NOMO-1 (cell line): ENCODE measurements around the gene MX1.

ENCODE experiments used
- DNase-seq, 2 experiments: peaks; one replicate each; lab custom pipeline; 2025; ENCODE audit not compliant: unreplicated experiment in 2 of 2; lab: John Stamatoyannopoulos, UW

Gene MX1

GRCh38 chr21:41487082-41487481 is 61.0 kb downstream of the MX1 start:
- DNase-seq: no peak

DNA sequence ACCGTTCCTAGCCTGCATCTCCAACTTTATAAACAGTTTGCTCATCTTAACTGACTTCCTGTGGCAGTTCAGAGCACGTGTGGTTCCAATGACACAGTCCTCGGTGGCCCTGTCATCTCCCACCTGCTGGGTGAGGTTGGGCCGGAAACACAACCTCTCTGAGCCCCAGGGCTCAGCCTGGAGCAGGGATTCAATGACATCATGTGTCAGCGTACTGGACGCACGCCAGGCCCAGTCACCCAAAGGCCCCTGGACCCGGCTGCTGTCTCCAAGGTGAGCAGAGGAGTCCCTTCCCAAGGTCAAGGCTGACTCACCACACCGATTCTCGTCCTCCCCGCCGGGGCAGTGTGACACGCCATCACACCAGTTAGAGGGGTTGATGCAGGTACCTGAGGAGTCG is 62.0 kb downstream of the MX1 start:
- DNase-seq: no peak

DNA sequence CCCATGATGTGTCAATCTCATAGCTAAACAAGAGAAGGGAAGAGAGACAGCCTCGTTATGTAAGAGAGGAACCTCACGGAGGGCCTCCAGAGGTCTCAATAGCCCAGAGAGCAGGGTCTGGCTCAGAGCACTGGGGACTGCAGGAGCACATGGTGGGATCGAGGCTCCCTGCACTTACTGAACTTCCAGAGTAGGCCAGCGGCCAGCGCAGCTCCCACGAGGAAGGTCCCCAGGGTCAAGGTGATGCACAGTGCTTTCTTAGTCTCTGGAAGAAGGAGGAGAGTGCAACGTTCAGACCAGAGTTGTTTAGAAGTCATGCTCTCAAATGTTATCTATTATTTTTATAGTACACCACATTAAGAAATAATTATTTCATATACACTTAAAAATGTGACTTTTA is 63.3 kb downstream of the MX1 start:
- no peak for DNase-seq

DNA sequence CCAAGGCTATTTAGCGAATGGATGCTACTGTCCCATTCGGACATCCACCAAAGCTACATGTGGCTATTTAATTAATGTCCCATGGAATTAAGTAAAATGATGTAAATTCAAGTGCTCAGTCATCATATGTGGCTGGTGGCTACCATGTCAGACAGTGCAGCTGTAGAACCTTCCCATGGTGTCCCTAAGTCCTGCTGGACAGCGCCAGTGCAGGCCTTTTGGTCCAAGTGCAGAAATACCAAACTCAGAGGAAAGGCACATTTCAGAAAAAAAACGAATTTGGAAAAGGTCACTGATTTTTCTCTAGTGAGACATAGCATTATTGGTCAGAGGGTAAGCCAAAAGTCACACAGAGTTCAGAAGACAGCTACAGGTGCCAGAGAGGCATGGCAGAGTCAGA is 64.3 kb downstream of the MX1 start:
- no peak for DNase-seq

DNA sequence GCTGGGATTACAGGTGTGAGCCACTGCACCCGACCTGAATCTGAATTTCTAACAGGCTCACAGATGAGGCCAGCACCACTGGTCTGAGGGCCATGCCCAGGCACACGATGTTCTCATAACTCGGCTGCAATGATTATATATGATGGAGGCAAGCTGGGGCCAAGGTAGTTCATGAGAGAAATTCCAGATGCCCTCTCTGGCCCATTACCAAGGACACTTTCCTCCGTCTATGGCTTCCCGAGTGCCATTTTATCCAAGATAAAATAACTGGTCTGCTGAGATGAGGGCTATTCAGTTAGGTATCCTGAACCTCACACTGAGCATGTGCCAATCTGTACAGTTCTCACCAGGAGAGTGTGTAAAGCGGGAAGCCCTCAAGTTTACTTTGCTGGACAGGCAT is 65.4 kb downstream of the MX1 start:
- DNase-seq: no peak

DNA sequence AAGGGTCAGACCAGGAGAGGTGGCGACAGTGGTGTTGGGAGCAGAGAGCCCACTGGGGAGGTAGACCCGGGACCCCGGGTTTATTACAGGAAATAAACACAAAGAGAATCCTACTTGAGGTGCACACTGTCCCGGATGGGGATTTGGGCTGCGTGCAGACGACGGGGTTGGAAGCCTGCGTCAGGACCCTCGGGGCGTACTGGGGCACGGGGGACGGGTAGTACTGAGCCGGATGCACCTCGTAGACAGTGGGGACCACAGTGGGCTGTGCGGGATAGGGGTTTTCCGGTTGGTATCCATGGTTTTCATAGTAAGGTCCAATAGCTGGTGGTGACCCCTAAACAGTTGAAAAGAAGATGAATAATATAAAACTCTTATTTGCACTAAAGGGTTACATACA is 68.2 kb downstream of the MX1 start:
- DNase-seq: no peak

DNA sequence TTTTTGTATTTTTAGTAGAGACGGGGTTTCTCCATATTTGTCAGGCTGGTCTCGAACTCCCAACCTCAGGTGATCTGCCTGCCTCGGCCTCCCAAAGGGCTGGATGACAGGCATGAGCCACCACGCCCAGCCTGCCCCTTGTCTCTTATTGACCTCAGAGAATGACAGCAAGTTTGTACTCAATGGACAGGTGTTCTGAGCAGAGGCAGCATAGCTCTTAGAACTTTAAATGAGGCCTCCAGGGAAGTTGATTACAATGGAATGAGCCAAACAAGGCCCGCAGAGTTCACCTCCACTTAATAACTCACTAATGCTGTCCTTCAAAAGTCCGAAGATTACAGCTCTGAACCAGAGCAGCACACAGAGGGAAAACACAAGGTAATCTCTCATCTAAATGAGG is 71.0 kb downstream of the MX1 start:
- DNase-seq: no peak

DNA sequence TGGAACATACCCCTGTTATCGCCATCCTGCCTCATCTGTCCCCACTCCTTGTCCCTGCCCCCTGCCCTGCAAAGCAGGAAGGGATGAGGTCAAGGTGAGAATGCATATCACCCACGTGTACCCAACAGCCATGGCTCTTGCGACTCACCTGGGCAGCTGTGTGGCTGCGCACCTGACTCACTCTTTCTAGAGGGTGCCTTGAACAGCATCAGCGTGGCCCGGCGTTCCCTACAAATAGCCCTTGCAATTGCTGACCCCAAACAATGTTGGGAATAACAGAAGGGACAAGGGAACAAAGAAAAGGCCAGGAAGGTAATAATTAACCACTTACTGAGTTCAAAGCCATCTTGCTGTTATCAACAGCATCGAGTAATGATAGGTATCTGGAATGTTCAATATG is 71.7 kb downstream of the MX1 start:
- DNase-seq: no peak

GRCh38 chr21:41499920-41500319 is 73.9 kb downstream of the MX1 start:
- DNase-seq: no peak

- no peak for DNase-seq
Measured at GRCh38 chr21:41500363-41500762, 74.3 kb downstream of the MX1 start.

GRCh38 chr21:41500931-41501381 is 74.9 kb downstream of the MX1 start:
- no peak for DNase-seq

GRCh38 chr21:41501919-41502318 is 75.9 kb downstream of the MX1 start:
- DNase-seq: no peak

- no peak for DNase-seq
Measured at GRCh38 chr21:41503331-41503730, 77.3 kb downstream of the MX1 start.

- no peak for DNase-seq
Measured at GRCh38 chr21:41504030-41504429, 78.0 kb downstream of the MX1 start.

GRCh38 chr21:41506005-41506594 is 80.1 kb downstream of the MX1 start:
- no peak for DNase-seq

DNA sequence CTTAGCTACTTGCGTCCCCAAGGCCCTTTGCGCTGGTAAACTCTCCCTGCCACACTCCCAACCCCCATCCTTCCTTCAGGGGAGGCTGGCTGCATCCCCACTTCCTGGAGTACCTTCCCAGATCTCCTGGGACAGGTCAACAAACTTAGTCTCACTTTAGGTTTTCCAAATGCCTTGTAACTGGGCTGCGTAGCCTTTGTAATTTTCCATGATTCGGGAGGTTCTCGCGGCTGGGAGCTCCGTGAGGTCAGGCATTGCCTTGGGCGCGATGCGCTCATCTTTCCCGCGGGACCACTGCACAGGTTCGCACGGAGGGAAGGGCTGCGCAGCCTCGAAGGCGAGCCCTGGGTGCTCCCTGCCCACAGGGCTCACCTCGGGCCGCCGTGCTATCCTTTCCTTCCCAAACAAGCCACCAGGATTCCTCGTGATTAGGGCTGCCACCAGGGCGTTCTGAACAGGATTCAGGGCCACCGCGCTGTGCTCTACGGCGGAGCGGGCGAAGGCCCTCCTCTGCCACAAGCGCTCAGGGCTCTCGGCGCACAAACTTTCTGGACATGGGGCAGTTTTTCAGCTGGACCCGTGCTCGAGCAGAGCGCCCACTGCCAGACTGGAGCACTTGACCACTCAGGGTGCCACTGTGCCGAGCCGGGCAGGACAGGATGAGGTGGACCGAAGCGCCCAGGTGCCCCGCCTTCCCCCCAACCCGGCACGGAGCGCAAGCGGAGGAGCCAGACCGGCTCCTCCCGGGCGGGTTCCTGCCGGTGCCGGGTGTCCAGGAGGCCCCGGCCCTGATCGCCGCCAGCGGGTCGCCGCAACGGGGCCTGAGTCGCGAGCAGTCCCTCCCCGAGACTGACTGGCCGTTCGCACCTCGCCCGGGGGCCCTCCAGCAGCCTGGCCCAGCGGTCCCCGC is 80.8 kb downstream of the MX1 start:
- DNase-seq: no peak

GRCh38 chr21:41507521-41508414 is 81.7 kb downstream of the MX1 start, which contains the start of gene TMPRSS2:
TSS of gene TMPRSS2 (minus strand) at chr21:41508158. CDS start at chr21:41498133, 10,025 bp downstream.
- no peak for DNase-seq

GRCh38 chr21:41508415-41509144 is 82.5 kb downstream of the MX1 start:
- DNase-seq: no peak
